SK-MEL-5 (cell line): ENCODE data around the gene SLC39A9. TPM values are rescaled to one million over a fixed set of nuclear protein-coding genes. Genes with fewer than 3 reads are reported as not detected.

Experiments
- DNase-seq: peaks from one replicate; pipeline ENCODE4 v3.0.0-alpha.2; 2016; ENCODE audit warnings: low read depth, low spot score
- in situ Hi-C: cut with HindIII; loops from 2 replicates; pipeline ENCODE4 v1.10.0; 2016; ENCODE audit warnings: low sequenced_read_pairs, high pct_unique_total_duplicates, low pct_unique_long_range_greater_than_20kb
- polyA plus RNA-seq, 2 experiments: library from polyadenylated mRNA; depleted of rRNA; stranded (reverse); fragments of >200 nt; gene quantifications; 2 replicates each; pipeline ENCODE4 v1.2.3, GENCODE V29; 2015
- total RNA-seq: library from RNA; depleted of rRNA; stranded (reverse); fragments of >200 nt; shearing (Covaris generic); gene quantifications from 2 replicates; pipeline ENCODE4 v1.2.3, GENCODE V29; 2014; rRNA removed

Gene SLC39A9
- 94.5 and 101 TPM in 2 replicates for total RNA-seq
- polyA plus RNA-seq (2015; cell fraction: cytosol; rRNA removed), result 55.8 and 83.2 TPM in 2 replicates
- 40.4 and 48.6 TPM in 2 replicates for polyA plus RNA-seq (2015; cell fraction: nucleus; rRNA removed)

DNA sequence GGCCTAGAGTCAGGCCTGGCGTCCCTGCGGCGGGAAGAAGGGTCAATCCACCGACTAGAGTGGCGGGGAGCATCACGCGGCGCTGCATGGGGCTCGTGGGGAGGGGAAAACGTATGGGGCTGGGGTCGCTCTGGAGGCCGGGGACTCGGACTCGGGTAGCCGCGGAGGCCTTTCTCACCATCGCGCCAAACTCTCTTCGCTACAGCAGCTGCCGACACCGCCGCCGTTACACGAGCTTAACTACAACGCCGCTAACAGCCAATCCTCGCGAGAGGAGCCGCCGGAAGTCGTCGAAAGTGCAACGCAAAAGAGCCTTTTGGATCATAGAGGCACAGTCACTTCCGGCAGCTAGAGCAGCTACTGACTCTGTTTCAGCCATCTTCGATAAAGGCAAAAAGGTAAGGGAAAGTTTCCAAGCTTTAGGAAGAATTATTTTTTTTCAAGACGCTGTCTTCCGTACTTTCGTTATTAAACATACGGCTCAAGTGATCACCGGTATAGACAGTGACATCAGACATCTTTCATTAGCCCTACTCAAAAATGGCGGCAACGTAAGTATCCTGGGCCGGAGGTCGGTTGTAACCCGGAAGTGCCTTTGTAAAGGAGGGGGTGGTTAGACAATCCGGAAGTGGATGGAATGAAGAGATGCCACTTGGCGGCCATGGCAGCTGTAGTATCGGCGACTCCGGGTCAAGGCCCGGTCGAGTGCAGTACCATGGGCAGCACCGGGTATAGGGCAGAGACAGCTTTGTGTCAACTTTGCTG is at the start of gene SLC39A9, which contains the start of gene ERH:
Gene SLC39A9 (plus strand): TSS at position 640 of the 765 bp plus-strand sequence. CDS start 678 bp downstream, outside the sequence.
Gene ERH (minus strand): TSS at position 247 of the 765 bp plus-strand sequence. CDS start 66 bp downstream, at position 181.
- in situ Hi-C loops, result no loop called here
- DNase-seq, result peak; percentile 97

DNA sequence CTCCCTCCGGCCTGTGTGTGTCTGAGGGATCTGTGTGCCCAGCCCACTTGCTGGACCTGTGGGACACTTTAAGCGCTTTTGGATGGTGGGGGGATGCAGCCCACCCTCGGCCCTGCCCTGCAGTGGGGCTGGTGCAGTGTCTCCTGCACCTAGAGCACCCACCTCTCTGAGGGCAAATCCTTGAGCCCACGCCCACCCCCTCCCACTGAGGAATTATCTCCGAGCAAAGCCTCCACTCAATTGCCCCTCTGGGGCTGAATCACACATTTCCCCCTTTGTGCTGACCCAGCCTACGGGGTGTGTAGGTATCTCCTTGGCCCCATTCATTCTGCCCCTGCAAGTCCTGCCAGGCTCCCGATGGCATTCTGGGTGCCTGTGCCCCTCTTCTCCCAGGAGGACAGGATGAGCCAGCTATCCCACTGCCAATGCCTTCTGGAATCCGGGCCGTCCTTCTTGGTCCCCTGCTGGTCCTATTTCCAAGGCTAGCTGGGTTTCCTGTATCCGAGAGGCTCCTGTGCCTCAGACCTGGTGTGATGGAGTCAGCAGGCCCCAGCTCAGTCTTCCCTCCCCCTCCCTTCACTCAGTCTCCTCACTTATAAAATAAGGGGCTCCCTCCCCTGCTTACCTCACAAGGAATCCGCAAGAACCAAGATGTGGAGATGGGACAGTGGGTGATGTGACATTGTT is 49.3 kb upstream of the SLC39A9 start:
- in situ Hi-C loops, result no loop called here
- DNase-seq, result no peak

GRCh38 chr14:69350892-69351291 is 47.6 kb upstream of the SLC39A9 start:
- in situ Hi-C loops, result no loop called here

DNA sequence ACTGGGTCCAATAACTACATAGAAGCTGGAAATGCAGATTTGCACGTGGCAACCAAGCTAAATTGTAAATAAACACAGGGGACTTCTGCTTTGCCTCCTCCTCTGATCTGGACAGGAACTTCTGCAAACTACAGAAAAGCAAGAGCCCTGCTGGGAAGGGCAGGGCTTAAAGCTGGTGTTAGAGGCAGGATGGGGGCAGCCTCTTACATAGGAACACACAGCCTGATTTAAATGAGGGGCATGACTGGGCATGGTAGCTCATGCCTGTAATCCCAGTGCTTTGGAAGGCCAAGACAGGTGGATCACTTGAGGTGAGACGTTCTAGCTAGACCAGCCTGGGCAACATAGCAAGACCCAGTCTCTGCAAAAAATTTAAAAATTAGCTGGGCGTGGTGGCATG is 47.1 kb upstream of the SLC39A9 start:
- DNase-seq, result no peak
- in situ Hi-C loops, result no loop called here

More at GRCh38 chr14:69350892-69351291, 47.6 kb upstream of the SLC39A9 start:
- no peak for DNase-seq

DNA sequence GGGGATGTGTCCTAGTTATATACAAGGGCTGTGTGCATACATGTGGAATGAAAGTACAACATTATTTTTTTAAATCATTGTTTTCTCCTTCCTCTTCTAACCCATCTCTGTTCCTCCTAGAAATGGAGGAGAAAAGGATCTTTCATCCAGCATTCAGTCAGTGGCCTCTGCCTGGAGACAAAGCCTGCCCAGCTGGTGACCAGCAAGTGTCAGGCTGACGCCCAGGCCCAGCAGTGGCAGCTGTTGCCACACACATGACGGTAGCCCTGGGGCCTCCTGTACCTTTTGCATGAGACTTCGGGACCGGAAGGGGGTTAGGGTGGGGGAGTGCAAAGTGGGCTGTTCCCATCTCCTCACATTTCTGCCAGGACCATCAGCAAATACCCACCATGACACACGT is 46.6 kb upstream of the SLC39A9 start:
- in situ Hi-C loops, result no loop called here

DNA sequence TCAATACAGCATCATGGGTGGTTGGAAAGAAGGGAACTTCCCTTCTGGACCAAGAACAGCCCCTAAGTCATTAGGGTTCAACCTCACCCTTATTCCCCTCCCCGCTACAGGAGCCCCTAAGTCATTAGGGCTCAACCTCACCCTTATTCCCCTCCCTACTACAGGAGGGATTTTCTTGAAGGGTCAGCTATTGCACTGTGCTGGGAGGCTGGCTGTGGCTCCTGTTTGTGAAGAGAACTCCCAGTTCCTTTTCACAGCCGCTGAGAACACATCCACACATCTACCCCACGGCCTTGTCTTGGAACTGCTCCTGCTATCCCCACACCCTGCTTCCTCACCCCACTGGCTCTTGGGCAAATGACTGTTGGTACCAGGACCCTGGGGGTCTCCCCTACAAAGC is 45.3 kb upstream of the SLC39A9 start:
- DNase-seq, result no peak
- in situ Hi-C loops, result no loop called here

More for the DNA sequence above, 46.6 kb upstream of the SLC39A9 start:
- no peak for DNase-seq

DNA sequence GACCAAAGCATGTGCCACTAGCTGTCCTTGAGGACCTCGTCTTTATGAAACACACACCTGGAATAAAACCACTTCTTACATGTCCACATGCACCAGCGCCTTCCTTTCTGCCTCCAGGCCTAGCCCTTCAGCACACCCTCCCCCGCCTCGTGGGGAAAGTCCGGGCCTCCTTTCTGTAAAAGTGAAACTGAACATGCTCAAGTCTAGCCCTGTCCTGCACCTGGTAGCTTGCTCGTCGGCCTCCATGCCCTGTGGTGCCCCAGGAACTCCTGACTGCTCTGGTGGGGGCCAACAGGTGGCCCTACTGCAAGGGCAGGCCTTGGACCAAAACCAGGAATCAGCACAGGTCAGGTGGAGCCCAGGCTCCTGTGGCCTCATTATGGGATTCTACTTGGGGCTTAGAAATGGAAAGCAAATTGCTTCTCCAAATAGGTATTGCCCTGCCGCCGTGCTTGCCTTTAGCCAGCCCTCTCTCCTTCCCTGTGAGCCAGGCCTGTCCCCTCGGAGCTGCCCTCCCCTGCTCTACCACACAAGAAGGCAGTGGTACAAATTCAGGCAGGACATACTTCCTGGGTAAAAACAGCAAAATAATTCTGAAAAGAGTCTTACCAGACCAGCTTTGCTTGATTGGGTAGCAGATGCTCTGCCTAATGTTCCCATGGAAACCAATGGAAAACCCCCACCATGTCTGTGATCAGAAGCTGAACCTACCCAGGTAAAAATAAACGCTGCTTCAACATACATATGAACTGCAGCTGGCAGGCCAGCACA is 43.9 kb upstream of the SLC39A9 start:
- in situ Hi-C loops, result no loop called here
- DNase-seq, result no peak

GRCh38 chr14:69355154-69355597 is 43.3 kb upstream of the SLC39A9 start:
- in situ Hi-C loops, result no loop called here
- no peak for DNase-seq

GRCh38 chr14:69355607-69356281 is 42.7 kb upstream of the SLC39A9 start:
- in situ Hi-C loops, result no loop called here

GRCh38 chr14:69356903-69357543 is 41.5 kb upstream of the SLC39A9 start:
- in situ Hi-C loops, result no loop called here
- DNase-seq, result no peak

More at GRCh38 chr14:69355607-69356281, 42.7 kb upstream of the SLC39A9 start:
- DNase-seq, result no peak

DNA sequence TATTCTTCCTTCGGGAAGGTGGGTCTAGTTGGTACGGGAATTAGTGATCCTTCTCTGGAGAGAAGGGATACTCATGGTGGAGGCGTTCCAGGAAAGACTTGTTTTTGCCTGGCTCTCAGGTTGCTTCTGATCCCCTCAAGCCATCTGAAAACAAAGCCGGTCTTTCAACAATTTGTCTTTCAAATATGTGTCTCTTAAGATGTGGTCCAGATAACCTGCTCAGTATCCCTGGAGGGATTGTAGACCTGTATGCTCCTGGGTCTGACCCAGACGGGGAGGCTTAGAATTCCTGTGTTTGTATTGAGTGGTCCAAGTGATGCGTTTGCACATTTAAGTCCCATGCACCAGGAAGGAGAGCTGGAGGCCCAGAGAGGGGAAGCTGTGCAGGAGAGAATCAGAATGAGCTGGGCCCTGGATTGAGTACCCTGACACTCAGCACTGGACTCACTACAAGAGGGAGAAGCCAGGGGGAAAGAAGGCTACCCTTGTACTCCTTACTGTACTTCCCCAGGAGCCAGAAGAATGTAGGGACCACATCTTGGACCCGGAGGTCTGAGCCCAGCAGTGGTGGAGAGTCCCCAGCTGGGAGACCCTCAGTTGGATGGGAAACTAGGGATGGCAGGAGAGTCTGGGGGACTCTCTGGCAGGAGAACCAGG is 40.8 kb upstream of the SLC39A9 start:
- DNase-seq, result no peak
- in situ Hi-C loops, result no loop called here

DNA sequence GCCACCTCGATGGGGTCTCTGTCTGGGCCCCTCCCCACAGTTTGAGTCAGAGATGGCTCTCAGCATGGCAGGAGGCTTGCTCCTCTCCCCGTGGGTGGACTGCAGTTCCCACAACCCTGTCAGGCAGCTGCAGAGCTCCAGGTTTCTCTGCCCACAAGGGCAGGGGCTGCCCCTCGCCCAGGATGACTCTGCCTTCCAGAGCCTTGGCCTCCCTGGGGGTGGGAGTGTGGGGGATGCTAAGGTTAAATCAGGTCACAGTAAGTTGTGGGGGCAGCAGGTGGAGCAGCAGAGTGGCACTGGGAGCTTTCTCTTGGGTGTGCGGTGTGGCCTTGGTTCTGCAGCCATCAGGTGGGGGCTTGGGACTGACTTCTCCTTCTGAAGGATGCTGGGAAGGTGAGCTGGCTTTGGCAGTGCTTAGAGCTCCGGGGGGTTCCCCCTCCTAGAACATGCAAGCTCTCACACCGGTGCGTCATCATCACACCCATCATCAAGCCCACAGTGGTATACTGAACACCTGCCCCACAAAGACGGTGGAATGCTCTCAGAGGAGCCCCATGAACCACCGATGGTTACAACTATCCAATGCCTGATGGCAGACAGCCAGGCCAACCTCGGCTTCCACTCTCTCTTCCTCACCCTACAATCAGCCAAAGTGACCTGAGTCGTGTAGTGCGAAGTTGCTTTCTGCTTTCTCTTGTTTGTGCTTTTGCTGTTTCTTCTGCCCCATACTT is 40.1 kb upstream of the SLC39A9 start:
- in situ Hi-C loops, result no loop called here
- DNase-seq, result no peak

DNA sequence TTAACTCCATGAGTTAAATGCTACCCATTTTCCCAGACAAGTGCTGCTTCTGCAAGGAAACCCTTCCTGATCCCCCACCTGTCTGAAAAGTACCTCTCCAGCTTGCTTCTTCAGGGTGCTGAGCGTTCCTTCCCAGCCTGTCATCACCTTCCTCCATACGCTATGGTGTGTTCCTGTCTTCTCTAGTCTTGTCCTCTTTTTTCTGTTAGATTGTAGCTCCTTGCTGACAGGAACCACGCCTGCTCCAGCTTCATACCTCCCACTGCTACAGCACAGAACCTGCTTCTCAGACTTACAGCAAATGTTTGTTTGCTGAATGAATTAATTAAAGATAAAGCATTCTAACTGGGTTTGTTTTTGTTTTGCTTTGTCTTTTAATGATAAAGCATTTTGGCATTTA is 39.5 kb upstream of the SLC39A9 start:
- in situ Hi-C loops, result no loop called here
- no peak for DNase-seq

- in situ Hi-C loops, result no loop called here
Measured at GRCh38 chr14:69360438-69361108, 37.9 kb upstream of the SLC39A9 start.

DNA sequence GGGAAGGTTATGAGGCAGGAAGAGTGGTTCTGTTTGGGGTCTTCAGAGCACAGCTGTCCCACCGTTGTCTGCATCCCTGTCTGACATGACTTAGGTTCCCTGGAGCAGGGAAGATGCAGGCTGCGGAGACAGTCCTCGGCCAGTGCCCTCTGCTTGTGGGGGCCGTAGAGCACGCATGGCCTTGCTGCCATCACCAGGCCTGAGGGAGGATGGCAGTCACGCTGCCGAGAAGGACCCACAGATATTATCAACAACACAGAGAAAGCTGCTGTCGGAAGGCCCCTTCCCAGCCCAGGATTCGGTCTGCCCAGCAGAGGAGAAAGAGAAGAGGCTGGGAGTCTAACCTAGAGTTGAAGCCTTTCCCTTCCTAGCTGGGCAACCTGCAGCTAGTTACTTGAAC is 35.4 kb upstream of the SLC39A9 start:
- DNase-seq, result peak; percentile 30
- in situ Hi-C loops, result no loop called here

More at GRCh38 chr14:69360438-69361108, 37.9 kb upstream of the SLC39A9 start:
- no peak for DNase-seq
